GM18502 (cell line): ENCODE results near the gene DPY30.
A peak's percentile ranks its signal among the peaks of the same experiment; 100 is the strongest.
"Not testable (repeated sequence)": the region's sequence is repeated elsewhere in the genome, so short reads cannot be mapped to it uniquely, and the experiment has no call there.

Experiments used
- ATAC-seq: cut with Tn5 transposase; IDR thresholded peaks from one replicate; pipeline ENCODE4 v1.9.1; 2021; ENCODE audit warnings: mild to moderate bottlenecking; ENCODE audit not compliant: unreplicated experiment, poor library complexity

The DPY30 gene

GRCh38 chr2:32039447-32040219 lies at the start of gene DPY30:
Gene DPY30, minus strand, starts transcription at chr2:32039805. Its CDS starts 349 bp downstream, at chr2:32039456.
- peak; percentile 82 for ATAC-seq

GRCh38 chr2:32074134-32074506 lies 34.5 kb upstream of the DPY30 start:
- ATAC-seq = no peak

- ATAC-seq = no peak
Observed at GRCh38 chr2:32067549-32067948, 27.9 kb upstream of the DPY30 start.

DNA sequence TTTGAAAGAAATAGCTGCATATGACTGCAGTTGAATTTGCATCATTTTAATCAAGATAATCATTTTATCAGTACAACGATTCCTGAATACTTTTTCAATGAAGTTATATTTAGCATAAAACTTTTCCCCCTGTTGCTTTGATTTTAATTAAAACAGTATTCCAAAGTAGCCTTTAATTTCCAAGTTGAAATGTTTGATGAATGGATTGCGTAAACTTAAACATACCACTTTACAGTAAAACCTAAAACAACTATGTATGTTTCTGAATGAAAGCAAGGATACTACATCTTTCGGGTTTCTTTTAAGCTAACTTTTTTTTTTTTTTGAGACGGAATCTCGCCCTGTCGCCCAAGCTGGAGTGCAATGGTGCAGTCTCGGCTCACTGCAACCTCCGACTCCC lies 25.1 kb upstream of the DPY30 start:
- no peak for ATAC-seq

DNA sequence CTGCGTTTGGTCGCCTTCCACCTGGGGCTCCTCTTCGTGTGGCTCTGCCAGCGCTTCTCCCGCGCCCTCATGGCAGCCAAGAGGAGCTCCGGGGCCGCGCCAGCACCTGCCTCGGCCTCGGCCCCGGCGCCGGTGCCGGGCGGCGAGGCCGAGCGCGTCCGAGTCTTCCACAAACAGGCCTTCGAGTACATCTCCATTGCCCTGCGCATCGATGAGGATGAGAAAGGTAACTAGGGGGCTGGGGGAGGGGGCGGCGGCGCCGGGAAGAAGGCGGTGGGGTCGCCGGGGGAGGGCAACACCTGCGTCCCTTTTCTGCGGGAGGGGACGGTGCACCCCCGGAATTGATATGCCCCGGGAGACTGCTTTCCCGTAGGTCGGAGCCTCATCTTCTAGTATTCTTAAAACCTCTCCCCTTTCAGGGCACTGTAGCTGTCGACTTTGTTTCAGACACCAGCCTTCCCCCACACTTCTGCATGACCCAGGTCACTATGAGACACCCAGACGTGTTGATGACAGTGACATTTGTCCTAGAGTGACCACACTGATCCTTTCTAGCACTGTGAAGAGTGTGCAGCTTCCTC lies 24.5 kb upstream of the DPY30 start:
- ATAC-seq = peak; percentile 4

GRCh38 chr2:32063310-32064020 lies 23.9 kb upstream of the DPY30 start, which contains the start of gene SPAST:
Gene SPAST, plus strand, starts transcription at chr2:32063556. Its CDS starts 276 bp downstream, at chr2:32063832.
- peak; percentile 95 for ATAC-seq

DNA sequence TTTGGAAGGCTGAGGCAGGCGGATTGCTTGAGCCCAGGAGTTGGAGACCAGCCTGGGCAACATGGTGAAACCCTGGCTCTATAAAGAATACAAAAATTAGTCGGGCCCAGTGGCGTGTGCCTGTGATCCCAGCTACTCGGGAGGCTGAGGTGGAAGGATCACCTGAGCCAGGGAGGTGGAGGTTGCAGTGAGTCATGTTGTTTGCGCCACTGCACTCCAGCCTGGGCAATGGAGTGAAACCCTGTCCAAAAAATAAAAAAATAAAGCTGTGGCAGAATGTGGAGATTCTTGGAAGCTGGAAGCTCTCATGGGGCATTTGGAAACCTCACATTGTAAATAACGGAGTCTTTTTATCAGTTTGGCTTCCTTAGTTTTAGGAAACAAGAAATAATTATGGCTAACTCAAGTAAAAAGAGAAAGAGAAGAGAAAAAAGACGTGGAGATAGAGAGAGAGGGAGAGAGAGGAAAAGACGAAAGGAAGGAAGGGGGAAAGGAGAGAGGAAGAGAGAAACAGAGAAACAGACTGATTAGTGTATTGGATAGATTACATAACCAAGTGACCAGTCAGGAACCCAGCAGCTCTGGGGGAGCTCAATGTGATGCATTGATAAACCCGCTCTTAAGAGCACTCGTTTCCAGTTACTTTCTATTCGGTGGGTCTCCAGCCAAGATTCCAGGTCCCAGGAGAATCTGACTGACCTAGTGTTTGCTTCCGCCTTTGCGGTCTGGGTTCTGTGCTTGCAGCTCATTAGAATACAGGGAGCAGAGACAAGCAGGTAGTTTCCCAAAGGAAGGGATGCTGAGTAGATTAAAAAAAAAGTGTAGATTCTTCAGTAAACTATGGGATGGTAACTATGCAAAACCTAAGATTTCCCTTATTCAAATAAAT lies 22.6 kb upstream of the DPY30 start:
- no peak for ATAC-seq

GRCh38 chr2:32061430-32061829 lies 21.8 kb upstream of the DPY30 start:
- ATAC-seq = no peak

DNA sequence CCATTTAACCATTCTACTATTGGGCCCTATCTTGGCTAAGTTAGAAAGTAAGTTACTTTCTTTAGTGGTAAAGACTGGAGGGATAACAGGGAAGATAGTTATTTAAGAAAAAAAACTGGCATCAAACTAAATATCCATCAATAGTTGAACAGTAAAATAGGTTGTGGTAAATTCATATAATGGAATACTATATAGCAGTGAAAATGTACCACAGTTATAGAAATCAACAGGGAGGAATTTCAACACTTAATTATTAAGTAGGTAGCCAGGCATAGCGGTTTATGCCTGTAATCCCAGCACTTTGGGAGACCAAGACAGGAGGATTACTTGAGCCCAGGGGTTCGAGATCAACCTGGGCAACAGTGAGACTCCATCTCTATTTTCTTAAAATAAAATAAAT lies 20.7 kb upstream of the DPY30 start:
- no peak for ATAC-seq

- ATAC-seq = no peak
Observed at GRCh38 chr2:32058130-32058529, 18.5 kb upstream of the DPY30 start.

DNA sequence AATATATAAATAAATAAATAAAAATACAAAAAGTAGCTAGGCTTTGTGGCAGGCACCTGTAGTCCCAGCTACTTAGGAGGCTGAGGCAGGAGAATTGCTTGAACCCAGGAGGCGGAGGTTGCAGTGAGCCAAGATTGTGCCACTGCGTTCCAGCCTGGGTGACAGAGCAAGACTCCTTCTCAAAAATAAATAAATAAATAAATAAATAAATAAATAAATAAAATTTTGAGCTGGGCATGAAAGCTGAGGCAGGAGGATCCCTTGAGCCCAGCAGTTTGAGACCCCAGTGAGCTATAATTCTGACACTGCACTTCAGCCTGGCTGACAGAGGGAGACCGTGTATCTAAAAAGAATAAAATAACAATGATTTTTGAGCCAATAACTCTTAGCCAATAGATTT lies 15.0 kb upstream of the DPY30 start:
- not testable (repeated sequence) for ATAC-seq

DNA sequence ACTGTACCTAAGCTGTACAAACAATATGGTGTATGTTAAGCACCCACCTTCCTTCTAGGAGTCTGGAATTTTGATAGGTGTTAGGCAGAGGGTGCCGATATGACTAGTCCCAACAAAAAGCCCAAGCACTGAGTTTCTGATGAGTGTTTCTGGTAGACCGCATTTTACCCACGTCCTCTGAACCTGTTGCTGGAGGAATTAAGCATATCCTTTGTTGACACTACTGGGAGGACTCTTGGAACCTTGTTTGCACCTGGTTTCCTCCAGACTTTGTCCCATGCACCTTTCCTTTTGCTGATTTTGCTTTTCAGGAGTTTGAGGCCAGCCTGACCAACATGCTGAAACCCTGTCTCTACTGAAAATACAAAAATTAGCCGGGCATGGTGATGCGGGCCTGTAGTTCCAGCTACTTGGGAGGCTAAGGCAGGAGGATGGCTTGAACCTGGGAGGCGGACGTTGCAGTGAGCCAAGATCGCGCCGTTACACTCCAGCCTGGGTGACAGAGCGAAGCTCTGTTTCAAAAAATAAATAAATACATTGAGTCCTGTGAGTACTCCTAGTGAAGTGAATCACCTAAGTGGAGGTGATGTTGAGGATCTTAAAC lies 12.3 kb upstream of the DPY30 start:
- no peak for ATAC-seq

- no peak for ATAC-seq
Observed at GRCh38 chr2:32043561-32043960, 4.0 kb upstream of the DPY30 start.

- ATAC-seq = not testable (repeated sequence)
Observed at GRCh38 chr2:32034198-32034887, 5.3 kb downstream of the DPY30 start.

GRCh38 chr2:32018789-32019482 lies 20.7 kb downstream of the DPY30 start:
- ATAC-seq = not testable (repeated sequence)

DNA sequence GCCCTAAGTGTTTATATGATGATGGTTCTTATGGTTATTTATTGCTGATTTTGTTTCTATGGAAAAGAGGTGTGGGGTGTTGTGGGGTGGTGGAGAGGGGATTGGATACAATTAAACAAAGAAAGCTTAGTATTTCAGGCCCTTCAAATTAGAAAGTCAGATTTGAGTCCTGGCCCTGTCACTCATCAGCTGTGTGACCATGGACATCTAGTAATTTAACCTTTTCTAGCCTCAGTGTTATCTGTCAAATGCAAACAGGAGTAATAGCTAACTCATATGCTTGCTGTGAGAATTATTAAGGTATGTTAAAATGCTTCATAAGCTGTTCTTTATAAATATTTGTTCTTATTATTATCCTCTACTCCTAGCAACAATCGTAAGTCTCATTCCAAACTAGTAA lies 26.7 kb downstream of the DPY30 start:
- no peak for ATAC-seq

DNA sequence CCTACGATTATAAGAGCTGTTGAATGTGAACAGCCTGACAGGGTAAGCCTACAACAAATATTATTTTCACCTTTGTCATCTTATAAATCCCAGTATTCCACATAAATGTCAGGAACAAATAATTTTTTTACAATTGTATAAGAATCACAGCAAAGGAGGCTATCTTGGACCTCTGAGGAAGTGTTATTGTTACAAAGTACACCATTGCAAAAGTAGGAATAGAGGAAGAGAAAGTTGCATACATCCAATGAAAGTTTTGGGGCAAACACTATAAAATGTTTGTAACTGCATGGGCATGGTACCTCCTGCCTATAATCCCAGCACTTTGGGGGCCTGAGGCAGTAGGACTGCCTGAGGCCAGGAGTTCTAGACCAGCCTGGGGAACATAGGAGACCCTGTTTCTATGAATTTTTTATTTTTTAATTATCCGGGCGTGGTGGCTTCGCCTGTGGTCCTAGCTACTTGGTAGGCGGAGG lies 28.1 kb downstream of the DPY30 start:
- no peak for ATAC-seq

- peak; percentile 66 for ATAC-seq
Observed at GRCh38 chr2:32010670-32011484, 28.7 kb downstream of the DPY30 start, which contains the start of gene MEMO1. Gene MEMO1, minus strand, starts transcription at chr2:32011008. Its CDS starts 761 bp downstream, at chr2:32010247.
